SK-N-SH (cell line): Measurements from ENCODE around the gene CFAP100. TPM values are rescaled to one million over a fixed set of nuclear protein-coding genes. Genes with fewer than 3 reads are reported as not detected.

Source experiments
- CTCF ChIA-PET: fragments of 300-600, 350-600 bp; formaldehyde crosslinking; extraction: SDS; loops from one replicate; lab custom pipeline; 2021; lab: Yijun Ruan, JAX
- POLR2A ChIA-PET: fragments of 350-600 bp; sonication (Branson Sonifier 250); formaldehyde crosslinking; extraction: SDS; loops from one replicate; lab custom pipeline; 2020; ENCODE audit warnings: antibody characterized with exemption, inconsistent platforms; lab: Yijun Ruan, JAX
- DNase-seq: peaks from one replicate; pipeline ENCODE4 v3.0.0; 2012
- H2AFZ ChIP-seq: fragments of 200-600 bp; sonication (generic); 2 replicates; pipeline ENCODE4 v1.8.1; 2016; ENCODE audit warnings: antibody characterized with exemption, mild to moderate bottlenecking, low read depth
- H3F3A ChIP-seq: fragments of 200-600 bp; sonication (generic); replicated peaks from 2 replicates; pipeline ENCODE3; 2016; ENCODE audit warnings: antibody characterized with exemption, mild to moderate bottlenecking; ENCODE audit not compliant: insufficient read depth
- H3K27ac ChIP-seq, 2 experiments: fragments of 200-500 bp in 1 of 2; fragments of 200-600 bp in 1 of 2; sonication (Bioruptor generic) in 1 of 2; sonication (generic), shearing (Covaris generic) in 1 of 2; 2 replicates each; pipeline versions ENCODE4 v1.5.1 to v1.6.1; 2014 to 2016; ENCODE audit warnings: low read depth in 2 of 2, inconsistent platforms in 1 of 2, low read length in 1 of 2, mild to moderate bottlenecking in 1 of 2, mixed read lengths in 1 of 2
- H3K27me3 ChIP-seq: fragments of 200-600 bp; sonication (generic), shearing (Covaris generic); 2 replicates; pipeline ENCODE4 v1.6.1; 2016; ENCODE audit warnings: mixed run types; ENCODE audit not compliant: insufficient read depth
- H3K36me3 ChIP-seq, 2 experiments: fragments of 200-500 bp in 1 of 2; fragments of 200-600 bp in 1 of 2; sonication (Bioruptor generic) in 1 of 2; sonication (generic) in 1 of 2; replicated peaks in 1 of 2; 2 replicates each; pipeline versions ENCODE3 to v1.5.1; 2014 to 2016; ENCODE audit warnings: low read length in 1 of 2, mild to moderate bottlenecking in 1 of 2; ENCODE audit not compliant: insufficient read depth in 2 of 2, control insufficient read depth in 1 of 2
- H3K4me1 ChIP-seq, 2 experiments: fragments of 200-500 bp in 1 of 2; fragments of 200-600 bp in 1 of 2; sonication (Bioruptor generic) in 1 of 2; sonication (generic), shearing (Covaris generic) in 1 of 2; 2 replicates each; pipeline versions ENCODE4 v1.5.1 to v1.6.1; 2014 to 2016; ENCODE audit warnings: low read depth in 1 of 2, low read length in 1 of 2, mixed run types in 1 of 2; ENCODE audit not compliant: insufficient read depth in 2 of 2, control insufficient read depth in 1 of 2
- H3K4me2 ChIP-seq: fragments of 200-600 bp; sonication (generic), shearing (Covaris generic); 2 replicates; pipeline ENCODE4 v1.6.1; 2017; ENCODE audit warnings: mixed run types
- H3K4me3 ChIP-seq, 2 experiments: fragments of 200-500 bp in 1 of 2; fragments of 200-600 bp in 1 of 2; sonication (Bioruptor generic) in 1 of 2; sonication (generic), shearing (Covaris generic) in 1 of 2; 2 replicates each; pipeline versions ENCODE4 v1.5.1 to v1.8.1; 2014 to 2016; ENCODE audit warnings: low read depth in 2 of 2, inconsistent platforms in 1 of 2, low read length in 1 of 2, mild to moderate bottlenecking in 1 of 2, mixed read lengths in 1 of 2, moderate library complexity in 1 of 2
- H3K79me2 ChIP-seq: fragments of 200-600 bp; sonication (generic); 2 replicates; pipeline ENCODE4 v1.8.1; 2017; ENCODE audit warnings: mild to moderate bottlenecking; ENCODE audit not compliant: insufficient read depth
- H3K9ac ChIP-seq: fragments of 200-600 bp; sonication (generic); 2 replicates; pipeline ENCODE4 v1.6.1; 2017; ENCODE audit warnings: mixed run types
- H3K9me2 ChIP-seq: fragments of 200-600 bp; sonication (generic); 2 replicates; pipeline ENCODE4 v1.6.1; 2017; ENCODE audit warnings: mixed run types
- H3K9me3 ChIP-seq: fragments of 200-600 bp; sonication (generic); 2 replicates; pipeline ENCODE4 v1.6.1; 2017; ENCODE audit warnings: mixed run types, mild to moderate bottlenecking, moderate library complexity
- H4K20me1 ChIP-seq: fragments of 200-600 bp; sonication (generic); 2 replicates; pipeline ENCODE4 v1.6.1; 2017; ENCODE audit warnings: mild to moderate bottlenecking, mixed run types; ENCODE audit not compliant: insufficient read depth
- CHD2 ChIP-seq: fragments of 150-350 bp; IDR thresholded peaks from 2 replicates; pipeline ENCODE4 v1.6.1; 2018; ENCODE audit warnings: low read length; ENCODE audit not compliant: partially characterized antibody
- ELF1 ChIP-seq: IDR thresholded peaks from 2 replicates; pipeline ENCODE4 v1.4.0; 2012
- EP300 ChIP-seq, 2 experiments: IDR thresholded peaks; 2 replicates each; pipeline versions ENCODE4 v1.4.0 to v1.6.1; 2012; ENCODE audit warnings: borderline replicate concordance in 1 of 2, low read depth in 1 of 2, low read length in 1 of 2
- FOXJ3 ChIP-seq: sonication (generic); formaldehyde crosslinking; IDR thresholded peaks from 2 replicates; pipeline ENCODE4 v1.5.1; 2020; ENCODE audit warnings: mild to moderate bottlenecking, missing genetic modification reagents
- FOXM1 ChIP-seq: IDR thresholded peaks from 2 replicates; pipeline ENCODE4 v1.4.0; 2012; ENCODE audit warnings: low read depth, mild to moderate bottlenecking
- GATA2 ChIP-seq: sonication (generic); formaldehyde crosslinking; IDR thresholded peaks from 2 replicates; pipeline ENCODE4 v1.5.0; 2020; ENCODE audit warnings: mild to moderate bottlenecking, missing genetic modification reagents
- MEF2A ChIP-seq: IDR thresholded peaks from 2 replicates; pipeline ENCODE4 v1.4.0; 2012; ENCODE audit warnings: low read depth, borderline replicate concordance
- MXI1 ChIP-seq: IDR thresholded peaks from 2 replicates; pipeline ENCODE4 v1.6.1; 2012; ENCODE audit warnings: mild to moderate bottlenecking, low read depth, low read length, improper control_type of control experiment
- POLR2AphosphoS5 ChIP-seq: IDR thresholded peaks from 2 replicates; pipeline ENCODE4 v1.6.1; 2012; ENCODE audit warnings: low read depth, low read length
- RAD21 ChIP-seq: IDR thresholded peaks from 2 replicates; pipeline ENCODE4 v1.6.1; 2012; ENCODE audit warnings: mild to moderate bottlenecking, low read length
- RCOR1 ChIP-seq: fragments of 150-350 bp; IDR thresholded peaks from 2 replicates; pipeline ENCODE4 v1.6.1; 2017; ENCODE audit warnings: antibody characterized with exemption, low read length
- WGBS: methylation state at CpG from one replicate; pipeline ENCODE4 v1.1.6; 2017; ENCODE audit warnings: low lambda C conversion rate; 5-methylcytosine and 5-hydroxymethylcytosine counted together
- polyA plus RNA-seq, 3 experiments: library from polyadenylated mRNA; depleted of rRNA; stranded (reverse); fragments of >200 nt; gene quantifications; 2 replicates each; pipeline ENCODE4 v1.2.3, GENCODE V29; 2012
- TF ChIP-seq, protein P1 (sequence below): IDR thresholded peaks from 2 replicates; pipeline ENCODE4 v1.4.0; 2012; ENCODE audit warnings: low read depth, borderline replicate concordance
- TF ChIP-seq, protein P2 (sequence below): IDR thresholded peaks from 2 replicates; pipeline ENCODE4 v1.4.0; 2012; ENCODE audit warnings: low read depth
- TF ChIP-seq, protein P3 (sequence below): IDR thresholded peaks from 2 replicates; pipeline ENCODE4 v1.4.0; 2012; ENCODE audit warnings: low read depth, borderline replicate concordance
- TF ChIP-seq, protein P4 (sequence below): fragments of 150-350 bp; IDR thresholded peaks from 2 replicates; pipeline ENCODE4 v1.6.1; 2017; ENCODE audit warnings: antibody characterized with exemption, low read length, low read depth, borderline replicate concordance
- TF ChIP-seq, protein P5 (sequence below): fragments of 150-350 bp; IDR thresholded peaks from 2 replicates; pipeline ENCODE4 v1.6.1; 2016; ENCODE audit warnings: mild to moderate bottlenecking, low read depth, low read length

The CFAP100 gene
- polyA plus RNA-seq, 1 of the 3 experiments (the other 2 are of a cell fraction) = not detected

DNA sequence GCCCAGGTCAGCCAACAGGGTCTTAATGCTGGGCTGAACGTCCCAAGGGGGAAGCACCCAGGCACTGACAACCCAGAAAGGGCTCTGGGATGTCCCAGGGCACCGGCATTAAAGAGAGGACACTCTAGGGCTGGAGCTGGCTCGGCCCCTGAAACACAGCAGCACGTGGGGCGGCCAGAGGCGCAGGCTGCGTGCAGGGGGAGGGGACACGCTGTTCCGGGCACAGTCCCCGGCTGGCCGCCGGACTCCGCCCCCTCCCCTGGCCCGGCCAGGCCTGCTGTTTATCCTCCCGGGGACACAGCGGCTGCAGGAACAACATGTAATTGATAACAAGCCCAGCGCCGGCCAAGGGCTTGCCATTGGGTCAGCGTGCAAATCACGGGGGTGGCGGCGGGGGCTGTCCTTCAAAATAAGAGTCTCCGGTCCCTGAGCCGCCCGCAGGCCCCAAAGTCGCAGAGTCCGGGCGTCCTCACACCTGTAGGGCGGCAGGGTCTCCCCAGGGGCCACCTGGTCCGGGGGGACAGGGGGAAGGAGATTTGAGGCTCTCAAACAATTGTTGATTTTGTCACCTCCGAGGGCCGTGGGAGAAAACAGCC, 38.8 kb upstream of the CFAP100 start:
- TF ChIP-seq RAD21 (peak; percentile 3; the same call in 1 of the 2 replicates), FOXJ3 (peak; percentile 81), POLR2AphosphoS5 (no peak), RCOR1 (peak; percentile 70), FOXM1 (no peak), ELF1 (no peak), MEF2A (no peak), MXI1 (peak; percentile 99), EP300 (IDR thresholded peaks at IDR 0.05; ENCODE audit: borderline replicate concordance in 1 of 2, low read depth in 1 of 2, low read length in 1 of 2) (peak in 1 of 2 experiments; percentile 54; a peak in 2 of 4 replicates), CHD2 (peak; percentile 81), GATA2 (CRISPR knock-in tag) (peak; percentile 49; the same call in 1 of the 2 replicates)
- TF ChIP-seq, protein P1, sequence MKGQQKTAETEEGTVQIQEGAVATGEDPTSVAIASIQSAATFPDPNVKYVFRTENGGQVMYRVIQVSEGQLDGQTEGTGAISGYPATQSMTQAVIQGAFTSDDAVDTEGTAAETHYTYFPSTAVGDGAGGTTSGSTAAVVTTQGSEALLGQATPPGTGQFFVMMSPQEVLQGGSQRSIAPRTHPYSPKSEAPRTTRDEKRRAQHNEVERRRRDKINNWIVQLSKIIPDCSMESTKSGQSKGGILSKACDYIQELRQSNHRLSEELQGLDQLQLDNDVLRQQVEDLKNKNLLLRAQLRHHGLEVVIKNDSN = peak; percentile 64; the same call in 1 of the 2 replicates
- TF ChIP-seq, protein P2, sequence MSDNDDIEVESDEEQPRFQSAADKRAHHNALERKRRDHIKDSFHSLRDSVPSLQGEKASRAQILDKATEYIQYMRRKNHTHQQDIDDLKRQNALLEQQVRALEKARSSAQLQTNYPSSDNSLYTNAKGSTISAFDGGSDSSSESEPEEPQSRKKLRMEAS = peak; percentile 73; the same call in 1 of the 2 replicates
- TF ChIP-seq, protein P3, sequence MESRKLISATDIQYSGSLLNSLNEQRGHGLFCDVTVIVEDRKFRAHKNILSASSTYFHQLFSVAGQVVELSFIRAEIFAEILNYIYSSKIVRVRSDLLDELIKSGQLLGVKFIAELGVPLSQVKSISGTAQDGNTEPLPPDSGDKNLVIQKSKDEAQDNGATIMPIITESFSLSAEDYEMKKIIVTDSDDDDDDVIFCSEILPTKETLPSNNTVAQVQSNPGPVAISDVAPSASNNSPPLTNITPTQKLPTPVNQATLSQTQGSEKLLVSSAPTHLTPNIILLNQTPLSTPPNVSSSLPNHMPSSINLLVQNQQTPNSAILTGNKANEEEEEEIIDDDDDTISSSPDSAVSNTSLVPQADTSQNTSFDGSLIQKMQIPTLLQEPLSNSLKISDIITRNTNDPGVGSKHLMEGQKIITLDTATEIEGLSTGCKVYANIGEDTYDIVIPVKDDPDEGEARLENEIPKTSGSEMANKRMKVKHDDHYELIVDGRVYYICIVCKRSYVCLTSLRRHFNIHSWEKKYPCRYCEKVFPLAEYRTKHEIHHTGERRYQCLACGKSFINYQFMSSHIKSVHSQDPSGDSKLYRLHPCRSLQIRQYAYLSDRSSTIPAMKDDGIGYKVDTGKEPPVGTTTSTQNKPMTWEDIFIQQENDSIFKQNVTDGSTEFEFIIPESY = no peak
- TF ChIP-seq, protein P4, sequence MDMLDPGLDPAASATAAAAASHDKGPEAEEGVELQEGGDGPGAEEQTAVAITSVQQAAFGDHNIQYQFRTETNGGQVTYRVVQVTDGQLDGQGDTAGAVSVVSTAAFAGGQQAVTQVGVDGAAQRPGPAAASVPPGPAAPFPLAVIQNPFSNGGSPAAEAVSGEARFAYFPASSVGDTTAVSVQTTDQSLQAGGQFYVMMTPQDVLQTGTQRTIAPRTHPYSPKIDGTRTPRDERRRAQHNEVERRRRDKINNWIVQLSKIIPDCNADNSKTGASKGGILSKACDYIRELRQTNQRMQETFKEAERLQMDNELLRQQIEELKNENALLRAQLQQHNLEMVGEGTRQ = 0 out of 2 replicates have a peak, but pooled peaks have one; percentile 42
- TF ChIP-seq, protein P5, sequence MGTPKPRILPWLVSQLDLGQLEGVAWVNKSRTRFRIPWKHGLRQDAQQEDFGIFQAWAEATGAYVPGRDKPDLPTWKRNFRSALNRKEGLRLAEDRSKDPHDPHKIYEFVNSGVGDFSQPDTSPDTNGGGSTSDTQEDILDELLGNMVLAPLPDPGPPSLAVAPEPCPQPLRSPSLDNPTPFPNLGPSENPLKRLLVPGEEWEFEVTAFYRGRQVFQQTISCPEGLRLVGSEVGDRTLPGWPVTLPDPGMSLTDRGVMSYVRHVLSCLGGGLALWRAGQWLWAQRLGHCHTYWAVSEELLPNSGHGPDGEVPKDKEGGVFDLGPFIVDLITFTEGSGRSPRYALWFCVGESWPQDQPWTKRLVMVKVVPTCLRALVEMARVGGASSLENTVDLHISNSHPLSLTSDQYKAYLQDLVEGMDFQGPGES = 0 out of 2 replicates have a peak, but pooled peaks have one; percentile 3
- WGBS = 0% methylated on average over 3 of the region's 32 CpGs

More for the DNA sequence above, 38.8 kb upstream of the CFAP100 start:
- Histone ChIP-seq H3K79me2 (no peaks in the 10 kb centered on the region), H3K36me3 (no peaks in the 10 kb centered on the region), H3K9me2 (no peaks in the 10 kb centered on the region), H3K27me3 (peaks cover 50% of the 10 kb centered on the region), H3K9me3 (no peaks in the 10 kb centered on the region), H3K4me3 (peak overlapping the region; percentile 26 to 58; a peak in 3 of 4 replicates), H4K20me1 (no peaks in the 10 kb centered on the region), H3F3A (no peaks in the 10 kb centered on the region), H3K4me2 (peak overlapping the region; percentile 78), H3K9ac (no peak overlapping the region), H3K27ac (peak overlapping the region in 1 of 2 experiments; percentile 79; a peak in 2 of 4 replicates), H2AFZ (peak overlapping the region; percentile 65; the same call in 1 of the 2 replicates), H3K4me1 (peaks cover 0 to 21% of the 10 kb centered on the region in 2 experiments; a peak in 1 of 4 replicates)
- DNase-seq = peak; percentile 99
- ChIA-PET POLR2A (no interaction called here), CTCF (interaction anchor here (0.8 kb wide), 1 partner anchor 13 kb away, joined by 4 read pairs; no protein-coding TSS in a partner anchor)
